HT-29 (cell line): ENCODE measurements around the gene HOXD13. TPM values are rescaled to one million over a fixed set of nuclear protein-coding genes. Genes with fewer than 3 reads are reported as not detected.

ENCODE experiments used
- DNase-seq: peaks from one replicate; pipeline ENCODE4 v3.0.0-alpha.2; 2015; ENCODE audit warnings: low spot score
- total RNA-seq: library from RNA; depleted of rRNA; stranded (reverse); fragments of >200 nt; shearing (Covaris generic); gene quantifications from 2 replicates; pipeline ENCODE4 v1.2.3, GENCODE V29; 2014

HOXD13 gene
- total RNA-seq, 1 experiment from 2014 or later = 1.4 TPM

GRCh38 chr2:176080540-176081375 lies 11.8 kb upstream of the HOXD13 start:
- peak; percentile 54 for DNase-seq

GRCh38 chr2:176081376-176081836 lies 11.1 kb upstream of the HOXD13 start:
- no peak for DNase-seq

- no peak for DNase-seq
Measured at GRCh38 chr2:176081837-176082524, 10.5 kb upstream of the HOXD13 start.

DNA sequence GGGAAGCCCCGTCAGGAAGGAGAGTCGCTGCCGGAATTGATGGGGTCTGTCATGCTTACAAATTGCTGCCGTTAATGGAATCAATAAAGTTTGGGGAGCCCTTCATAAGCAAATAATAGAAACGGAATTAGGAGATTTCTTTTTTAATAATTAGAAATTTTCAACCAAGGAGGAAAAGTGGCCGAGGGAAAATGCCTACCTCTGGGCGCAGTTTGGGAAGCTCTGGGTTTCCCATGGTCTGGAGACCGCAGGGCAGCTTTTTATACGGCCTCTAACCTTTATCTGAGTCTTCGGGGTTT lies 10.0 kb upstream of the HOXD13 start:
- DNase-seq = no peak

DNA sequence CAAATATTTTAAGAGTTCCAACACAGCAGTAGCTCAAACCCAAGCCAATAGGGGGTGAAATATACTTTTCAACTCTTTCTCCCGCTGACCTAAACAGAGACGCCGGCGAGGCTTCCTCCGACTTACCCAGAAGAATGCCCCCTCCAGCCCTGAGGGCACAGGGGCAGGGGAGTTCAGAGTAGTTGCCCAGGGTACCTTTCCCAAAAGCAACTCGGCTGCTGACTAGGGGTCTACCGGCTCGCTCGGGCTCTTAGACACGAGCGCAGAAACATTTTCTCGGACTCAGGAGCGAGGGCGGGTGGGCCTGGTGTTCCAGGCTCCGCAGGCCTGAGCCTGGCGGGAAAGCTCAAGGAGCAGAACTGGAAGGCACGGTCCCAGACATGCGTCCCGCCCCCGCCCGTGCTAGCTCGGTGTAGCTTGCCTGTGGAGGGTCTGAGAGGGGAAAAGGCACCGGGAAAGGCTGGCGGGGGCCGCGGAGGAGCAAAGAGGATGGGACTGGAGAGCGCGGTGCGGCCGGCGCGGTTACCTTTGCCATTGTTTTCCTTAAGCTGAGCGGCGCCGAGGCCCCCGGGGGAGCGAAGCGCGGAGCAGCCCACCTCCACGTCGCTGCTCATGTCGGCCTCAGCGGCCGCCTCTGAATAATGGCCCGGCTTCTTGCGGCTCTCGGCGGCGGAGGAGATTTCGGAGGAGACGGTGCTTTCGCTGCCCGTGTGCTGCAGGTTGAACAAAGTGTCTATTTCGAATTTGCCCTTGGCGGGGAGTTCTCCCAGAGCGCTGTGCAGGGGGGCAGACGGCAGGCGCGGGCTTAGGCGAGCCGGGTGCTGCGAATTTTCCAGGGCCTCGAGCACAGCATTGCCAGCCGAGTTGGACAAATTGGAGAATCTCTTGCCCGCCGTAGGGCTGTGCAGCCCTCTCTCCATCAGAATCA lies 9.4 kb upstream of the HOXD13 start:
- no peak for DNase-seq

GRCh38 chr2:176083796-176084261 lies 8.7 kb upstream of the HOXD13 start, which contains the start of gene EVX2:
Gene EVX2 (minus strand): TSS chr2:176083962. CDS start chr2:176083776, 186 bp downstream.
- no peak for DNase-seq

DNA sequence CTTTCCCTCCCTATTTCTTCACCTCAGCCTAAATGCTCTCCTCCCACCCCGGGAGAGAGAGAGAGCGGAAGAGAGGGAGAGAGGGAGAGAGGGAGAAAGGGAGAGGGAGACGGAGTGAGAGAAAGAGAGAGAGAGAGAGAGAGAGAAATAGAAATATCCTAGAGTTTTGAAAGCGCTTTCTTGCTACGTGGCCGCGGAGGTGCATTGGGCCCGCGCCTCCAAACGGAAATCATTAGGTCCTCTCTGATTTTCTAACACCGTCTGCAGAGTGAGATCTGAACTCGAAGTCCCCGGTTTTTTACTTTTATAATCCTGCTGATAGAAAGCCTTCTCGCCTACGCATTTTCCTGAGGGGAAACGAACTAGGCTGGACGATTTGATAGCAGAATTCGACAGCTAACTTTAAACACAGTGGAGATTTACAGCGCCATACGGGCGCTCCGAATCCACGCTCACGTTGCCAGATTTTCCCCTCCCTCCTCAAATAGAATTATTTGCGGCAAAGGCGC lies 7.9 kb upstream of the HOXD13 start:
- DNase-seq = no peak

DNA sequence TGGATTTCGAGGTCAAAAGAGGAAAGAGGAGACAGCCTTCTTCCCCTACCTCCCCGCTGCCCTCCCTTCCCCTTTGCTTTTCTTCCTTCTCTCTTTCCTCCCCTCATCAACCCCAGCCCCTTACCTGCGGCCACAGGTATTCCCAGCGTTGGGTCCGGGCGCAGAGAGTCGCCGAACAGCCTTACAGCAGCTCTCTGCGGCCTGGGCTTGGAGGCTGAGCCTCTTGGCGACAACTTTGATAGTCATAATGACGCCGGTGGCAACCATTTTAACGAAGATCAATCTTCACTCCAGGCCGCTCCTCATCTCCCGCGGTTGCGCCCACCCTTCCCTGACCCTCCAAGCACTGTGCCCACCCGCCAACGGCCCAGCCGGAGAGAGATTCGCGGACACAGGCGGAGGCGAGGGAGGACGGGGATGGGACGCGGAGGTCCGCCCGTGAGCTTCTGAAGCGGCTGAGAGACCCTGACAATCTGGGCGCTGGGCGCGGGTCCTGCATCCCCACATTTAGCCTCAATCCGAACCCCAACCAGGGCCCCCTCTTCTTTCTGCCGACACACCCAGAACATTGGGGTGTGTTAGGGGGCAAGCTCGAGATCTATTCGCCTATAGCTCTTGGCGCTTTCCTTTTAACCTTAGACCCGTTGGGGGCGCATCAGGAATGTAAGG lies 7.3 kb upstream of the HOXD13 start:
- no peak for DNase-seq

DNA sequence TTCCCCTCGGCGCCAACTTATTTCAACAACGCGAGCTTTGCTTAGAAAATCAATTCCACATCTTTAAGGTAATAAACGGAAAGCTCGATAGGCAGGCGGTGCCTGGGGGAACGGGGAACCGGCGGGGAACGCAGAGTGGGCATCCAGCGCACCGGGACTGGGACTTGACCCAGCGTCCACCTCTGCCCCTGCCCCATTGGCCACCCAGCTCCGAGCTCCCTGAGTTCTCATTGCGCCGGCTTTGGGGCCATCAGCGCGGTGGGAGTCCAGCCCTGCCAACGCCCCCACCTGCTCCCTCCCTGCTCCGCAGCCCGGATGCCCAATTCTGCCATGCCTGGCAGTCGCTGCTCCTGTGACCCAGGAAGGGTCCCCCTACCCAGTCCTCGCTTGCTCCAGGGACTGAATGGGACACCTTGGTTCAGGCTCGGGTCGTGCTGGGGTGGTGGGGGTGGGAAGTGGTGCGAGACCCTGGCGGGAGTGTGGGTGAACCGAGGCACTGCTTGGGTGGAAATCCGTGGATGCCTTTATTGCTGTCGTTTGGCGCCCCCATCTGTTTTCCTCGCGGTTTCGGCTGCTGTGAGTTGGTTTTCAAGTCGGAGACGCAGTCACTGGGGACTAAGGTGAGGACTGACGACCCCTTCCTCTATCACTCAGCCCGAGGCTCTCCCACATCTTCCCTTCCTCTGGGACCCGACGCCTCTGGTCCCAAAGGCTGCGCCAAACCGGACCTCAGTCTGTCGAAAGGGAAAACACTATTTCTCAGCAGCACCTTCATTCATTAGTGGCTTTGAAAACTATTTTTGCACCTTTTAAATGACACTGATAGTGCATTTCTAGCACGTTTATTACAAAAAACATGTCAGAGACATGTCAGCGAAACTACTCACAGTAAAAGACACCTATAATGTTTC lies 6.4 kb upstream of the HOXD13 start:
- DNase-seq = peak; percentile 36

DNA sequence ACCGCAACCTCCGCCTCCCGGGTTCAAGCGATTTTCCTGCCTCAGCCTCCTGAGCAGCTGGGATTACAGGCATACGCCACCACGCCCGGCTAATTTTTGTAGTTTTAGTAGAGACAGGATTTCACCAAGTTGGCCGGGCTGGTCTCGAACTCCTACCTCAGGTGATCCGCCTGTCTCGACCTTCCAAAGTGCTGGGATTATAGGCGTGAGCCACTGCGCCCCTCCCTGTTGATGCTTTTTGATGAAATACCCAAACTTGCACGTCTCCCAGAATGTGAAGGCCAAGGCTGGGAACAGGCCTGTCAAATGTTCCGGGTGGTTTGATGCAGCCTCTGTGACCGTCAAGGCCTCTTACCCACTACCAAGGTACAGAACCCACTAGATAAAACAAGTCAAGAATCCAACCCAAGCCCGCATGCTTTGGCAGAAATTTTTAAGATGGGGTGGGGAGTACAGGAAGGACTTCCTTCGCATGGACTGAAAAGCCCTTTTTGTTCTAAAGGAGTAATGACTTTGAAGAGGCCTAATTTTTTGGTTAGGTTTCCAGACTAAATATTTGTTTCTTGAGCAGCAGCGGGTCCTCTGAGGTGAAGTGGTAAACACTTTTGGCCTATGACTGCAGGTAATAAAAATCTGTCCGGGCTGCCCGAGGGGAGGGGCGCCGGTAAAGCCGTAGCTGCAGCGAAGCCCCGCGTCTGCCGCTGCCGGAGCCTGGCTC lies 5.0 kb upstream of the HOXD13 start:
- DNase-seq = no peak

- peak; percentile 55 for DNase-seq
Measured at GRCh38 chr2:176088048-176088936, 4.2 kb upstream of the HOXD13 start.

- no peak for DNase-seq
Measured at GRCh38 chr2:176088937-176089842, 3.3 kb upstream of the HOXD13 start.

DNA sequence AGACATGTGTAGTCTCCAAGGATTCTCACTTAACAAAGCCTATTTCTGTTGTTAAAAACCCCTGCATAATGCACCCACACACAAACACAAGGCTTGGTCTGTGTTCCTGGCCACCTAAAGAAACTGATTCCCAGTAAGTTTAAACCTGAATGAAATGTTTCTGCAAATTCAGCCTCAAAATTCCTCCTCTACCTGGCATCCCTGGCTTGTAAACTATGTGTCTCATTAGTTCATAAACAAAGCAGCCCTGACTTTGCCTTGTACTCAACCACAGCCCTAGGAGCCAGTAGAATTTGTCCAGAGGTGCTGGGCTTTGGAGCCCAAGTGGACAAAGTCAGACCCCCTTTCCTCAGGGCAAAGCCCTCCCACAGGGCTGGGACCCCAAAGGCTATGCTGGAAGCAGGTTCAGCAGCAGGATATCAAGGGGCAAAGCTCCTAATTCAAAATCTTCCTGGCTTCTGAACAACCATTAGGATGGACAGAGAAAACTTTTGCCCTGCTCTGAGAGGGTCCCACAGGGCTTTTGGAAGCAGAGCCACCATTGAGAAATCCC lies 2.6 kb upstream of the HOXD13 start:
- DNase-seq = no peak

DNA sequence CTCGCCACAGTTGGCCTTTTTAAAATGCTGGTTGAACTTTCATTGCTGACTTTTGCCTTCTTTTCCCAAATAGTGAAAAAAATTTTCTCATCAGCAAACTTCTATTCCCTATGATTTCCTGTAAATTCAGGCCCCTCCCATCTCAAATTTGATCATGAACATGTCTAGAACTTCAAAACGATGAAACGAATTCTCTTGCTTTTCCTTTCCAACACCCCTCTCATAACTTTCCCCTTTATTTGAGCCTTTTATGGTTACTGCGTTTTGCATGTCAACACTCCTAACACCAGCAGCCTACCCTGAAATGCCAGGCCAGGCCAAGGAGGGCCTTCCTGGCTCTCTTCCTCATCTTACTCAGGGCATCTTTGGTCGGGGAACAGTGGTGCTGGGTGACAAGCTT lies 1.7 kb upstream of the HOXD13 start:
- no peak for DNase-seq

GRCh38 chr2:176091329-176092258 lies 927 bp upstream of the HOXD13 start:
- no peak for DNase-seq
